KMS-11 (cell line): Measurements from ENCODE around the gene TBC1D13.
"Not testable (repeated sequence)": the region's sequence is repeated elsewhere in the genome, so short reads cannot be mapped to it uniquely, and the experiment has no call there.

ENCODE experiments used
- H2AFZ ChIP-seq: fragments of 200-600 bp; sonication (generic); 2 replicates; pipeline ENCODE4 v1.6.1; 2016; ENCODE audit warnings: antibody characterized with exemption, mixed run types, low read depth
- H3K27ac ChIP-seq: fragments of 200-600 bp; sonication (generic); 2 replicates; pipeline ENCODE4 v1.6.1; 2016; ENCODE audit warnings: mild to moderate bottlenecking, mixed run types
- H3K27me3 ChIP-seq: fragments of 200-600 bp; sonication (generic); 2 replicates; pipeline ENCODE4 v1.6.1; 2017; ENCODE audit warnings: mild to moderate bottlenecking, low read depth, mixed run types, moderate library complexity; ENCODE audit not compliant: insufficient read depth
- H3K36me3 ChIP-seq: fragments of 200-600 bp; sonication (generic); 2 replicates; pipeline ENCODE4 v1.6.1; 2017; ENCODE audit warnings: mild to moderate bottlenecking, mixed run types; ENCODE audit not compliant: insufficient read depth
- H3K4me1 ChIP-seq: fragments of 200-600 bp; sonication (generic); 2 replicates; pipeline ENCODE4 v1.6.1; 2016; ENCODE audit warnings: mild to moderate bottlenecking, low read depth, mixed run types; ENCODE audit not compliant: poor library complexity, severe bottlenecking
- H3K4me2 ChIP-seq: fragments of 200-600 bp; sonication (generic); 2 replicates; pipeline ENCODE4 v1.7.0; 2016; ENCODE audit warnings: mild to moderate bottlenecking, mixed run types
- H3K4me3 ChIP-seq: fragments of 200-600 bp; sonication (generic); IDR thresholded peaks from 2 replicates; pipeline ENCODE4 v1.6.1; 2017; ENCODE audit warnings: low read depth, low read length, mixed read lengths; ENCODE audit not compliant: insufficient read depth
- H3K79me2 ChIP-seq: fragments of 200-600 bp; sonication (generic); 2 replicates; pipeline ENCODE4 v1.6.1; 2016; ENCODE audit warnings: low read depth, mixed run types; ENCODE audit not compliant: insufficient read depth
- H3K9ac ChIP-seq: fragments of 200-600 bp; sonication (generic); 2 replicates; pipeline ENCODE4 v1.6.1; 2016; ENCODE audit warnings: mild to moderate bottlenecking, mixed run types
- H4K20me1 ChIP-seq: fragments of 200-600 bp; sonication (generic); 2 replicates; pipeline ENCODE4 v1.6.1; 2016; ENCODE audit warnings: mild to moderate bottlenecking, mixed run types; ENCODE audit not compliant: insufficient read depth
- TF ChIP-seq, protein P1 (sequence below): fragments of 200-600 bp; sonication (generic); conservative IDR thresholded peaks from 2 replicates; pipeline ENCODE4 v1.6.1; 2017; ENCODE audit warnings: low read depth, mild to moderate bottlenecking, antibody characterized with exemption, low read length, moderate library complexity, mixed read lengths

TBC1D13 gene

DNA sequence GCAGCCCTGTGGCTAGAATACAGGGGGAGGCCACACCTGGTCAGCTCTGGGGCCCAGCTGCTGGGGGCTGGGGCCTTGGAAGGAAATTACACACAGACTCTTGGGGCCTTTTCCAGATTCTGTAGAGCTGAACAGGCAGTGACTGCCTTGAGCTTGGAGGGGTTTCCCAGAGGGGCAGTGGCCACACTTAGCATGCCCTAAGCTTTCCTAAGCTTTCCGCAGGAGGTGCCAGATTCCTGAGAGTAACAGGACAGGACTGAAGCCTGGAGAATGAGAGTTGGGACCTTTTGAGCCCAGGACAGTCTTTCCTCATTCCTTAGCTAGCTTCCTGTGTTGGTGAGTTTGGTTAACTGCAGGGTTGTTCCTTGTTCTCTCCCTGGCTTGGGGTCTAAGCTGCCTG lies 1.4 kb downstream of the TBC1D13 start:
- Histone ChIP-seq H4K20me1 (no peaks in the 10 kb centered on the region), H3K79me2 (peaks cover 13% of the 10 kb centered on the region; the same call in 1 of the 2 replicates), H3K27ac (no peak overlapping the region), H3K4me1 (peaks cover 15% of the 10 kb centered on the region), H3K4me3 (no peak overlapping the region), H3K27me3 (no peaks in the 10 kb centered on the region), H3K36me3 (no peaks in the 10 kb centered on the region), H3K4me2 (peak overlapping the region; percentile 99), H2AFZ (no peak overlapping the region), H3K9ac (no peak overlapping the region)
- TF ChIP-seq, protein P1, sequence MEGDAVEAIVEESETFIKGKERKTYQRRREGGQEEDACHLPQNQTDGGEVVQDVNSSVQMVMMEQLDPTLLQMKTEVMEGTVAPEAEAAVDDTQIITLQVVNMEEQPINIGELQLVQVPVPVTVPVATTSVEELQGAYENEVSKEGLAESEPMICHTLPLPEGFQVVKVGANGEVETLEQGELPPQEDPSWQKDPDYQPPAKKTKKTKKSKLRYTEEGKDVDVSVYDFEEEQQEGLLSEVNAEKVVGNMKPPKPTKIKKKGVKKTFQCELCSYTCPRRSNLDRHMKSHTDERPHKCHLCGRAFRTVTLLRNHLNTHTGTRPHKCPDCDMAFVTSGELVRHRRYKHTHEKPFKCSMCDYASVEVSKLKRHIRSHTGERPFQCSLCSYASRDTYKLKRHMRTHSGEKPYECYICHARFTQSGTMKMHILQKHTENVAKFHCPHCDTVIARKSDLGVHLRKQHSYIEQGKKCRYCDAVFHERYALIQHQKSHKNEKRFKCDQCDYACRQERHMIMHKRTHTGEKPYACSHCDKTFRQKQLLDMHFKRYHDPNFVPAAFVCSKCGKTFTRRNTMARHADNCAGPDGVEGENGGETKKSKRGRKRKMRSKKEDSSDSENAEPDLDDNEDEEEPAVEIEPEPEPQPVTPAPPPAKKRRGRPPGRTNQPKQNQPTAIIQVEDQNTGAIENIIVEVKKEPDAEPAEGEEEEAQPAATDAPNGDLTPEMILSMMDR: no peak

DNA sequence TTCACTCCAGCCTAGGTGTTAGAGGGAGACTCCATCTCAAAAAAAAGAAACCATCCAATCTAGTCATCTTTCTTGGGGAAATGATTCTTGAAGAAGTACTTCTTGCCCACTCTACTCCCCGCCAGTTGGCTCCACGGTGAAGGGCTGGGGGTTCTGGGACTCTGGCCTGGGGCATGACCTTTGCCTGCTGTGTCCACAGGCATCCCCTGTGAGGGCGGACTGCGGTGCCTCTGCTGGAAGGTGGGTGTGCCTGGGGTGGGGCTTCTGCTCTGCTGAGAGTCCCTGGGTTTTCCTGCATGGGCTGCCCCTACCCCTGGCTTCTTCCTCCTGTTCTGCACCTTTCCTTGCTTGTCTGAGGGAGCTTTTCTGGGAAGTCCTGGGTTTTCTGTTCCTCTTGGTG lies 3.5 kb downstream of the TBC1D13 start:
- peaks cover 11% of the 10 kb centered on the region for H3K4me1 ChIP-seq
- no peak overlapping the region for H3K9ac ChIP-seq
- H3K27ac ChIP-seq: no peak overlapping the region
- no peak overlapping the region for H3K4me3 ChIP-seq
- peaks cover 13% of the 10 kb centered on the region; the same call in 1 of the 2 replicates for H3K79me2 ChIP-seq
- no peak overlapping the region for H3K4me2 ChIP-seq
- no peak overlapping the region for H2AFZ ChIP-seq
- H3K27me3 ChIP-seq: no peaks in the 10 kb centered on the region
- H4K20me1 ChIP-seq: no peaks in the 10 kb centered on the region
- TF ChIP-seq, protein P1: no peak
- H3K36me3 ChIP-seq: no peaks in the 10 kb centered on the region

DNA sequence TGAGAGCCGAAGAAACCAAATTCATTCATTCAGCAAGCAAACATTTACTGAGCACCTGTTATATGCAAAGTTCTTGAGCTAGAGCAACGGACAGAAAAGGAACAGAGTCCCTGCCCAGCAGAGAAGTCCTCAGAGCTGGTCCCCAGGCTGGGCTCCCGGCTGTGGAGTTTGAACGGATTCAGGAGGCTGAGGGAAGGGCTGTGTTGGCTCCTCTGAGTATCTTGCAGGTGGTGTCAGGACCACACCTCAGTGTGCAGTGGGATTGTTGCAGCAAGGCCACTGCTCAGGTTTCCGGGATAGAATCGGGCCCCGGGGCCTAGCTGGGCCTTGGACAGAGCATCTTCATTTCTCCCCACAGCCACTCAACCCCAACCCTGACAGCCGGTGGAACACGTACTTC lies 5.1 kb downstream of the TBC1D13 start:
- Histone ChIP-seq H3K4me2 (no peak overlapping the region), H3K79me2 (peaks cover 12% of the 10 kb centered on the region; the same call in 1 of the 2 replicates), H3K4me1 (peaks cover 11% of the 10 kb centered on the region), H2AFZ (no peak overlapping the region), H3K27ac (no peak overlapping the region), H3K36me3 (no peaks in the 10 kb centered on the region; the same call in 1 of the 2 replicates), H4K20me1 (no peaks in the 10 kb centered on the region), H3K9ac (no peak overlapping the region), H3K4me3 (no peak overlapping the region), H3K27me3 (no peaks in the 10 kb centered on the region)
- TF ChIP-seq, protein P1: no peak

DNA sequence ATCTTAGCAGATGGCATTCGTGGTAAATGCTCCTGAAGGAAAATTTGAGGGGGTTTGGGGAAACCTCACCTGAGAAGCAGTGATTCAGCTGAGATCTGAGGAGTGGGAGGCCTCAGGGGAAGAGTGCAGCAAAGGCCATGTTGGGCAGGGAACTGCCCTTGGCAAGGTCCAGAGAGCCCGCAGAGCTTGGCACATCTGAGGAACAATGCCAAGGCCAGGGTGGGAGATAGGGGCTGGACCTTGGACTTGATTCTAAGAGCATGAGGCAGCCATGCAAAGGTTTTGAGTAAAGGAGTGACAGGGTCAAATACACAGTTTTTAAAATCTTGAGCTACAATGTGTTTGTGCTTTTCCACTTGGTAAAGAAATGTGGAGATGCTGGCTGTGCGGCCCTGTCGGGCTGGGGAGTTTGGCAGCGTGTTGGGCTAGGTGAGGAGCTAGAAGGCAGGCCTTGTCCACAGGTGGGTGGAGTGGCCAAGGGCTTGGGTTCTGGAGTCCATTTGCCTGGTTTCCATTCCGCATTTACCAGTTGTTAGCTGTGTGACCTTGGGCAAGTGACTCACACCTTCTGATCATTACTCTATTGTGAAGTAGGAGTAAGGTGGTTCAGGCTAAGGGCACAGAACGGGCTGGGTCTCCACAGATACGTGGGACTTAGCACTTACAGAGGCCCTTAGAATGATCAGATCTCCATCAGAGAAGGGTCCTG lies 6.1 kb downstream of the TBC1D13 start:
- no peak overlapping the region for H3K4me2 ChIP-seq
- TF ChIP-seq, protein P1: no peak
- no peaks in the 10 kb centered on the region; the same call in 1 of the 2 replicates for H3K36me3 ChIP-seq
- peaks cover 3% of the 10 kb centered on the region; the same call in 1 of the 2 replicates for H3K79me2 ChIP-seq
- H2AFZ ChIP-seq: no peak overlapping the region
- peaks cover 7% of the 10 kb centered on the region for H3K4me1 ChIP-seq
- no peaks in the 10 kb centered on the region for H3K27me3 ChIP-seq
- no peak overlapping the region for H3K27ac ChIP-seq
- no peaks in the 10 kb centered on the region for H4K20me1 ChIP-seq
- H3K4me3 ChIP-seq: no peak overlapping the region
- H3K9ac ChIP-seq: no peak overlapping the region

DNA sequence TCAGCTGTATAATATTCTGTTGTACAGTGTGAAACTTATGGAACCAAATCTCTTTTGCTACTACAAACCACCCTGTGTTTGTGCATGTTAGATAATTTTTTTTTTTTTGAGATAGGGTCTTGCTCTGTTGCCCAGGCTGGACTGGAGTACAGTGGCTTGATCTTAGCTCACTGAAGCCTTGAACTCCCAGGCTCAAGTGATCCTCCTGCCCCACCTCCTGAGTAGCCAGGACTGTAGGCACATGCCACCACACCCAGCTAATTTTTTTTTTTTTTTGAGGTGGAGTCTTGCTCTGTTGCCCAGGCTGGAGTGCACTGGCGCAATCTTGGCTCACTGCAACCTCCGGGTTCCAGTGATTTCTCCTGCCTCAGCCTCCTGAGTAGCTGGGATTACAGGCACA lies 7.9 kb downstream of the TBC1D13 start:
- H3K36me3 ChIP-seq, H3K4me1 ChIP-seq, H3K27ac ChIP-seq, H4K20me1 ChIP-seq, H3K9ac ChIP-seq, H3K4me2 ChIP-seq, H3K4me3 ChIP-seq, H2AFZ ChIP-seq, H3K27me3 ChIP-seq, H3K79me2 ChIP-seq: not testable (repeated sequence)
